ENCODE measurements around the gene STX17. TPM values are rescaled to one million over a fixed set of nuclear protein-coding genes. Genes with fewer than 3 reads are reported as not detected.

STX17 gene
- total and polyA plus RNA-seq, 8 donors = 4.0 to 27.9 (median 21.8) TPM

- H3K4me3 ChIP-seq = no peak overlapping the region
- H3K36me3 ChIP-seq = no peaks in the 10 kb centered on the region
- intact Hi-C loops (cut with DNase I) = no loop called here
- H3K9me3 ChIP-seq = no peaks in the 10 kb centered on the region
- TF ChIP-seq CTCF (IDR thresholded peaks at IDR 0.05) = no peak
- 90 to 93% methylated on average over 2 of the region's 2 CpGs for WGBS, 2 donors
- DNase-seq = no peak
- no peak overlapping the region for H3K27ac ChIP-seq
- no peaks in the 10 kb centered on the region for H3K4me1 ChIP-seq
- no peaks in the 10 kb centered on the region for H3K27me3 ChIP-seq
- no peak for FAIRE-seq
- no peak for ATAC-seq
These were observed 42.5 kb upstream of the STX17 start for GRCh38 chr9:99863955-99864354.

- intact Hi-C loops (cut with DNase I) = no loop called here
- Histone ChIP-seq H3K27ac (no peak overlapping the region), H3K36me3 (no peaks in the 10 kb centered on the region), H3K27me3 (no peaks in the 10 kb centered on the region), H3K9me3 (no peaks in the 10 kb centered on the region), H3K4me1 (no peaks in the 10 kb centered on the region), H3K4me3 (no peak overlapping the region)
- no peak for FAIRE-seq
- 87 to 89% methylated on average over 2 of the region's 2 CpGs for WGBS, 2 donors
- no peak for DNase-seq
- ATAC-seq = no peak
- no peak for TF ChIP-seq CTCF (IDR thresholded peaks at IDR 0.05)
These were observed 40.1 kb upstream of the STX17 start for GRCh38 chr9:99866398-99866797.

GRCh38 chr9:99867536-99867935 lies 38.9 kb upstream of the STX17 start:
- H3K36me3 ChIP-seq = no peaks in the 10 kb centered on the region
- H3K4me1 ChIP-seq = no peaks in the 10 kb centered on the region
- WGBS, 2 donors = 49 to 64% methylated on average over 3 of the region's 3 CpGs
- intact Hi-C loops (cut with DNase I) = no loop called here
- no peak overlapping the region for H3K4me3 ChIP-seq
- ATAC-seq = no peak
- DNase-seq = no peak
- no peaks in the 10 kb centered on the region for H3K27me3 ChIP-seq
- no peak for TF ChIP-seq CTCF (IDR thresholded peaks at IDR 0.05)
- H3K27ac ChIP-seq = no peak overlapping the region
- no peak for FAIRE-seq
- H3K9me3 ChIP-seq = no peaks in the 10 kb centered on the region

GRCh38 chr9:99867968-99868367 lies 38.5 kb upstream of the STX17 start:
- H3K36me3 ChIP-seq = no peaks in the 10 kb centered on the region
- DNase-seq = no peak
- no peaks in the 10 kb centered on the region for H3K4me1 ChIP-seq
- no peak for FAIRE-seq
- no peak overlapping the region for H3K27ac ChIP-seq
- no peaks in the 10 kb centered on the region for H3K27me3 ChIP-seq
- TF ChIP-seq CTCF (IDR thresholded peaks at IDR 0.05) = no peak
- ATAC-seq = no peak
- H3K4me3 ChIP-seq = no peak overlapping the region
- intact Hi-C loops (cut with DNase I) = no loop called here
- H3K9me3 ChIP-seq = no peaks in the 10 kb centered on the region

- intact Hi-C loops (cut with DNase I) = no loop called here
- ATAC-seq = no peak
- no peak for FAIRE-seq
- Histone ChIP-seq H3K36me3 (no peaks in the 10 kb centered on the region), H3K27ac (no peak overlapping the region), H3K4me1 (no peaks in the 10 kb centered on the region), H3K9me3 (no peaks in the 10 kb centered on the region), H3K27me3 (no peaks in the 10 kb centered on the region), H3K4me3 (no peak overlapping the region)
- no peak for TF ChIP-seq CTCF (IDR thresholded peaks at IDR 0.05)
- 90 to 92% methylated on average over 2 of the region's 2 CpGs for WGBS, 2 donors
- DNase-seq = no peak
These were observed 37.6 kb upstream of the STX17 start for GRCh38 chr9:99868845-99869244.

Data from pancreas (tissue), 10 donors.